SK-N-SH treated with all-trans-retinoic acid at 6 μM for 48 hours (cell line): ENCODE data around the gene DISP3.

Experiments
- ATAC-seq: fragments of 200-7000 bp; cut with Tn5 transposase; 3 replicates; pipeline ENCODE4 v1.9.1; 2020; ENCODE audit warnings: mild to moderate bottlenecking, moderate library complexity
- ARNTL ChIP-seq: fragments of 450-650 bp; formaldehyde crosslinking; IDR thresholded peaks from 2 replicates; pipeline ENCODE4 v1.5.0; 2020; ENCODE audit warnings: low read depth, mild to moderate bottlenecking, moderate library complexity, borderline replicate concordance
- BACH2 ChIP-seq: fragments of 250-450 bp; sonication (Bioruptor Pico); IDR thresholded peaks from 2 replicates; pipeline ENCODE4 v1.9.0; 2021; ENCODE audit warnings: mild to moderate bottlenecking, borderline replicate concordance
- CREB5 ChIP-seq: fragments of 250-450 bp; sonication (Bioruptor Pico); IDR thresholded peaks from 2 replicates; pipeline ENCODE4 v1.5.1; 2020; ENCODE audit warnings: low read depth, mild to moderate bottlenecking, moderate library complexity
- CSDC2 ChIP-seq: fragments of 250-450 bp; sonication (Bioruptor Pico); IDR thresholded peaks from 2 replicates; pipeline ENCODE4 v1.5.0; 2020; ENCODE audit warnings: mild to moderate bottlenecking, moderate library complexity
- CSRNP3 ChIP-seq: fragments of 250-450 bp; sonication (Bioruptor Pico); IDR thresholded peaks from 2 replicates; pipeline ENCODE4 v1.5.1; 2021; ENCODE audit warnings: mild to moderate bottlenecking, moderate library complexity
- ESRRG ChIP-seq: fragments of 250-450 bp; sonication (Bioruptor Pico); IDR thresholded peaks from 2 replicates; pipeline ENCODE4 v1.6.1; 2021; ENCODE audit warnings: mild to moderate bottlenecking
- GLIS3 ChIP-seq: fragments of 250-450 bp; sonication (Bioruptor Pico); IDR thresholded peaks from 2 replicates; pipeline ENCODE4 v1.5.0; 2020; ENCODE audit warnings: mild to moderate bottlenecking, moderate library complexity
- ISL1 ChIP-seq: fragments of 250-450 bp; sonication (Bioruptor Pico); IDR thresholded peaks from 2 replicates; pipeline ENCODE4 v2.1.2; 2022; ENCODE audit warnings: mild to moderate bottlenecking, moderate library complexity
- PATZ1 ChIP-seq: fragments of 250-450 bp; sonication (Bioruptor Pico); IDR thresholded peaks from 2 replicates; pipeline ENCODE4 v1.8.0; 2020; ENCODE audit warnings: mild to moderate bottlenecking, moderate library complexity, borderline replicate concordance
- POU6F1 ChIP-seq: fragments of 250-450 bp; sonication (Bioruptor Pico); IDR thresholded peaks from 2 replicates; pipeline ENCODE4 v1.8.0; 2021; ENCODE audit warnings: low read depth, mild to moderate bottlenecking, moderate library complexity, borderline replicate concordance
- PPARA ChIP-seq: fragments of 250-450 bp; sonication (Bioruptor Pico); IDR thresholded peaks from 2 replicates; pipeline ENCODE4 v1.5.0; 2020; ENCODE audit warnings: mild to moderate bottlenecking, borderline replicate concordance
- TCF4 ChIP-seq: fragments of 250-450 bp; sonication (Bioruptor Pico); IDR thresholded peaks from 2 replicates; pipeline ENCODE4 v1.8.0; 2021; ENCODE audit warnings: mild to moderate bottlenecking, moderate library complexity, borderline replicate concordance
- TOX ChIP-seq: fragments of 250-450 bp; sonication (Bioruptor Pico); IDR thresholded peaks from 2 replicates; pipeline ENCODE4 v1.8.0; 2021; ENCODE audit warnings: mild to moderate bottlenecking, moderate library complexity, borderline replicate concordance
- TSHZ2 ChIP-seq: fragments of 250-450 bp; sonication (Bioruptor Pico); IDR thresholded peaks from 2 replicates; pipeline ENCODE4 v1.5.0; 2020; ENCODE audit warnings: mild to moderate bottlenecking, moderate library complexity
- ZC3H10 ChIP-seq: fragments of 250-450 bp; sonication (Bioruptor Pico); IDR thresholded peaks from 2 replicates; pipeline ENCODE4 v1.5.1; 2021; ENCODE audit warnings: mild to moderate bottlenecking, moderate library complexity
- ZFP3 ChIP-seq: fragments of 250-450 bp; sonication (Bioruptor Pico); IDR thresholded peaks from 2 replicates; pipeline ENCODE4 v1.5.0; 2020; ENCODE audit warnings: mild to moderate bottlenecking, moderate library complexity
- ZFP30 ChIP-seq: fragments of 450-650 bp; formaldehyde crosslinking; IDR thresholded peaks from 2 replicates; pipeline ENCODE4 v1.5.0; 2022; ENCODE audit warnings: mild to moderate bottlenecking, moderate library complexity
- ZNF565 ChIP-seq: fragments of 450-650 bp; formaldehyde crosslinking; conservative IDR thresholded peaks from 2 replicates; pipeline ENCODE4 v1.5.0; 2020; ENCODE audit warnings: low read depth, mild to moderate bottlenecking, moderate library complexity

Gene DISP3

GRCh38 chr1:11531943-11532342 lies 53.0 kb downstream of the DISP3 start (continued):
- TF ChIP-seq PPARA (no peak), CREB5 (CRISPR knock-in tag) (no peak)
- TF ChIP-seq, all 23 proteins: peak for 0

- TF ChIP-seq TOX (CRISPR knock-in tag) (no peak), CSDC2 (CRISPR knock-in tag) (no peak), CSRNP3 (CRISPR knock-in tag) (no peak), BACH2 (CRISPR knock-in tag) (no peak), ARNTL (CRISPR knock-in tag) (no peak), ZFP30 (CRISPR knock-in tag) (no peak), ZNF565 (no peak), PATZ1 (CRISPR knock-in tag) (no peak), ISL1 (CRISPR knock-in tag) (no peak), ZC3H10 (CRISPR knock-in tag) (no peak), ESRRG (CRISPR knock-in tag) (no peak), TSHZ2 (CRISPR knock-in tag) (no peak), TCF4 (CRISPR knock-in tag) (no peak), GLIS3 (CRISPR knock-in tag) (no peak), ZFP3 (CRISPR knock-in tag) (no peak), CREB5 (CRISPR knock-in tag) (no peak), POU6F1 (CRISPR knock-in tag) (no peak)
- ATAC-seq: no peak
Observed at GRCh38 chr1:11533790-11534787, 55.1 kb downstream of the DISP3 start.

- ATAC-seq: no peak
- TF ChIP-seq TSHZ2 (CRISPR knock-in tag): no peak
- no peak for TF ChIP-seq TOX (CRISPR knock-in tag)
- no peak for TF ChIP-seq ESRRG (CRISPR knock-in tag)
- no peak for TF ChIP-seq PPARA
- no peak for TF ChIP-seq PATZ1 (CRISPR knock-in tag)
- no peak for TF ChIP-seq CSRNP3 (CRISPR knock-in tag)
Observed at GRCh38 chr1:11534846-11535245, 55.9 kb downstream of the DISP3 start.
